HG02763 (cell line): Measurements from ENCODE around the gene PRTG.
"Not testable (repeated sequence)": the region's sequence is repeated elsewhere in the genome, so short reads cannot be mapped to it uniquely, and the experiment has no call there.

Source experiments
- ATAC-seq: cut with Tn5 transposase; IDR thresholded peaks from one replicate; pipeline ENCODE4 v1.9.1; 2021; ENCODE audit warnings: mild to moderate bottlenecking, moderate library complexity; ENCODE audit not compliant: unreplicated experiment

PRTG gene

DNA sequence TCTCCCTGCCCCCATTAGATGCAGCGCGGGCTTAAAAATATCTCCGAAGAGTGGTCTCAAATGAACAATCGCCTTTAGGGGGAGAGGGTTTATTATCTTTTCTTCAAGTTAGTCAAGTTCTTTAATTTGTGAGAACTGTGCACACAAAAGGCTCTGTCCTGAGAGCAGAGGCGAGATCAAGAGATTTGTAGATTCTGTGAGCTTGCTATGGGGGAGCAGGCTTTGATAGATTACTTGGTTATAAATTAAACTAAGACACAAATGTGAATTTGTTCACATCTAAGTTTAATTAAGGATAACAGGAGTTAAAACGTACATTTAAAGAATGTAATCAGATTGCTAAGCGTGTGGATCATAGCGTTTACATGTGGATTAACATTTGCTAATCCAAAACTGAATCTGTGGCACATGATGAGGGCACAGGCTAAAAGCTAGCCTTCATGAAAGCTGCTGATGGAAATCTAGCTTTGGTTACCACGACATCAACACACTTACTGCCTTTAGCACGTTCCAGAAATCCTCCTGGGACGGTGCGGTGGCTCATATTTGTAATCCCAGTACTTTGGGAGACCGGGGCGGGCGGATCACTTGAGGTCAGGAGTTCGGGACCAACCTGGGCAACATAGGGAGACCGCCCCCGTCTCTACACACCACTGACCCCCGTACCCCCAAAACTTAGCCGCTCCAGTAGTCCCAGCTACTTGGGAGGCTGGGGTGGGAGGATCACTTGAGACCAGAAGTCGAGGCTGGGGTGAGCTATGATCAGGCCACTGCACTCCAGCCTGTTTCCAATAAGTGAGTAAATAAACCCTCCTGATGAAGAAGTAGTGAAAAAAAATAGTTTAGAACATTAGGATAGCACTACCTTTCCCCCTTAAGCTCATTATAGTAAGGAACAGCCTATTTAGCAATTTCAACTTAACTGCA is 1.0 kb upstream of the PRTG start:
- no peak for ATAC-seq

DNA sequence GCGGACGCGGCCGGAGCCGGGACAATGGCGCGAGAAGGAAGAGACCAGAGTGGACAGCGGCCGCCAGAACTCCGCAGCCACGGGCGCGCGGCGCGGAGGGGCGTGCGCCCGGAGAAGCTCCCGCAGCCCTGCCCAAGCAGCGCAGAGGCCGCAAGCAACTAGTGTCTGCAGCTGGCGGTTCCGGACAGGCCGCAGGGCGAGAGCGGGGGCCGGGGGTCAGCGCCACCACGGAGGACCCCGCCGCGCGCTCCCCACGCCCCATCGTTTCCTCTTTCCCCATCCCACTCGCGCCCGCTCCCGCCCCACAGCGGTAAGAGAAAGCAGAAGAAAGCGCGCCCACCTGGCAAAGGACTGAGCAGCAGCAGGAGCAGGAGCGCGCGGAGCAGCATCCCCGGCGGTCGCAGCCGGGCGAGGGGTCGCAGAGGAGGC is 440 bp downstream of the PRTG start:
- no peak for ATAC-seq

DNA sequence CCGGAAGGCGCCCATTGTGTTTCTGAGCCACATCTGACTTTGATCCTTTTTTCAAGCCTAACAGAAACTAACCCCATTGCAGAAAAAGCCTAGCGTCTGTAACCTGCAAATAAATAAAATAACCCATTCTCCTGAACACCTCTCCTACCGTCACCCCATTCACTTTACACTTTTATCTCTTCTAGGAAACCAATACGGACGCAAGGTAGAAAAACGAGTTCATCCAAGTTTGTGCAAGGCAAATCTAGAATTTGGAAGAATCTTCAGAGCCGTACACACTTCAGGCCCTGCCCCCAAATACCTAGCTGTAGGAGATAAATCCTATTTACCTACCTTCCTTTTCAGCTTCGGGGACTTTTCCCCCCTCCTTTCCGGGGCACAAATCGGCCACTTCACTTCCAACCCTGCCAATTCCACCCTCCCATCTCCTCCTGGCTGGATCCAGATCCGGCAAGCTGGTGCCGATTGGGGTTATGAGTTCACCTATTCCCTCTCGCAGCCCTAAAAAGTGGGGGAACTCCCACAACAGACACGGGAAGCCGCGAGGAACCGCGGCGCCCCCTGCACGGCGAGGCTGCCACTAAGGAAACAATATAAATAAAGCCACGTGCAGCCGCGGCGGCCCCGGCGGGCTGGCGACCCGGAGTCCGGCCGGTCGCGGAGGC is 987 bp downstream of the PRTG start:
- no peak for ATAC-seq

DNA sequence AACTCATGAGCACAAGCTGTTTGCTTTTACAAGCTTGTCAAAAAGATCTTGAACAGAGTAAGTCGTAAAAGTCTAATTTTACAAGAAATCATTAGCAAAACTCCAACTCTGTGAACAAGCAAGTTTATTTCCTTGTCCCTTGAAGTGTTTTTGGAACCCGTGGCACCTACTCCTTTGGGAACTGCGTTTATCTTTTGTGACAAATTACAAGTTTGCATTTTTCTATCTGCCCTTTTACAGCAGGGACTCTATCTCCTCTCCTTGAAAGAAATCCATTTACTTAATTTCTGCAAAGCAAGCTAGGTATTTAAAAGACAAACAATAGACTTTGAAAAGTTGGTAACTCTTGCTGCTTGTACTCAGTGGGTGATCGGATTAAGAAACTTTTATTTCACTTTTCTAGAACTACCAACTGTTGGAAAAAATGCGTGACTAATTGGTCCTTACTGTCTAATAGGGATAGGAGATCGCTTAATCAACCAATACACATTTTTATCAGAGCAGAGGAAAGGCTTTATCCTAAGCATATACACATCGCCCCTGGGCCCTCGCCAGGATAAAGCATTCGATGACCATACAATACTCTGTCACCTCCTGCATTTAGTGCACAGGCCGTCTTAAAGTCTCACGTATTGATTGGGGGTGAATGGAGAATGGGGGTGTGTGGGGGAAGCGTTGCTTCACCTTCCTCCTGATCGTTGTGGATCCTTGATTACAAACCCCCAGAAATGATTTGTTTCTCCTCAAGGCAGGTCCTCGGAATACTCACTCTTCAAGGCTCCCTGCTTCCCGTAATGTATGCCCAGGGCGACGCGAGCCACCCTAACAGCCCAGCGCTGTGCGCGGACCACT is 1.7 kb downstream of the PRTG start:
- ATAC-seq, result no peak

DNA sequence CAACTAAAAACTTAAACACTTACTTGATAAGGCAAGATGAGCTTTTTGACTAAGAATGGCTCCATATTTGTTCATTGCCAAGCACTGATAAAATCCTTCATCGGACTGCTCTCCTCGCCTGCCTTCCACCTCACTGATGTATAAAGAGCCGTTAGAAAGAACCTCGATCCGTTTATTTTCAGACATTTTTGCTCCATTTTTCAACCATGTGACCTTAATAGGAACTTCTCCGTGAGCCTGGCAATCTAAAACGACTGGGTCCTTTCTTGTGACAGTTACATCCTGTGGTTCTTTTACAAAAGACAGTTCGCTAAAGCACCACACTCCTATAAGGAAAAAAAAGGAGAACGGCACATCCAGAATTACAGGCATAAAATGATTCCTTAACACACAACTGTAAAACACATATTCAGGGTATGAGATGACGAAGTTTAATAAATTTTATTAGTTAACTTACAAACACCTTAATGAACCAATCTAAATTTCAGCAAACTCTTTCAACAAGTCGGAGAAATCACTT is 2.5 kb downstream of the PRTG start:
- ATAC-seq, result no peak

DNA sequence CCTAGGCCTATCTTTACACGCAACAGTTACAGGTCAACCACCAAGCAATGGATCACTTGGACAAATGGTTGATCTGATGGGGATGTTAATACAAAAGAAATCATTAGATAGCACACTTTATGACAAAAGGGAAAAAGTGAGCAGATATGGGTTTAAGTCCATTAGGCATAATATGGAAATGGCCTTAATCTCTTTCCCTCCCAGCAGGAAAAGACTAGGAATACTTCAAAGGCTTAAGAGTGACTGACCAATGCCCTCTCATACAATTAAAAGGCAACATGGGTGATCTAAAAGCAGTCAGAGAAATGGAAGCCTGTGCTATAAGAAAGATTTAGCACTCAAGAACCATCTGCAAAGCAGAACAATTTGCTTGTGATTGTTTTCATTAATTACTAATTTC is 3.3 kb downstream of the PRTG start:
- ATAC-seq, result no peak

DNA sequence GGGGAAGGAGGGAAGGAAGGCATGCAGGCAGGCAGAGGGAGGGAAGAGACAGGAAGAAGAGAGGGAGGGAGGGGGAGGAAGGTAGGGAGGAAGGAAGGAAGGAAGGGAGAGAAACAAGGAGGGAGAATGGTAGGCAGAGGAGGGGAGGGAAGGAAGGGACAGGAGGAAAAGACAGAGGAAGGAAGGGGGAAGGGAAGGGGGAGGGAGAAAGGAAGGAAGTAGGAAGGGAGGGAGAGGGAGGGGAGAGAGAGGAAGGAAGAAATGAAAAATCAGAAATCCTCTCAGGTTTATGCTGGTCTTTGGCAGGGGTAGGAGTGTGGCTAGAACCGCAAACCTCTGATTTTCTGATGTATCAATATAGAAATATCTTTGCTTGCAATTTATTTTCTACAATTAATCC is 4.2 kb downstream of the PRTG start:
- no peak for ATAC-seq

DNA sequence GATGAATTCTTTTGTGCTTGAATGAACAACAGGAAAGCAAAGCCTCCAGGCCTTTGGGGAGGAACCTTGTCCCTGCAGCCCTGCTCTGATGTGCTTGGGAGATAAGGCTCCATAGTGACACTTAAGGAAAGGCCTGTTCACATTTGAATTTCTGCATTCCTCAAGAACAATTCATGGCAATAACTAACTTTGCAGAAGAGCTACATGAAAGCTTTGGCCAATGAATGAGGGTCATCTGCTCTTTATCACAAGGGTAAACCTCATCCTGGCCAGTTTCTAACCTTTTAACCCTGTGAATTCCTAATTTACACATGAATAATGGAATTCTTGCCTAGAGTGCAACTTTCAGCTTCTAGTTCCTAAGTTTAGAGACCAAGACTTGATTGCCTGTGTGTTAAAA is 5.6 kb downstream of the PRTG start:
- ATAC-seq, result no peak

DNA sequence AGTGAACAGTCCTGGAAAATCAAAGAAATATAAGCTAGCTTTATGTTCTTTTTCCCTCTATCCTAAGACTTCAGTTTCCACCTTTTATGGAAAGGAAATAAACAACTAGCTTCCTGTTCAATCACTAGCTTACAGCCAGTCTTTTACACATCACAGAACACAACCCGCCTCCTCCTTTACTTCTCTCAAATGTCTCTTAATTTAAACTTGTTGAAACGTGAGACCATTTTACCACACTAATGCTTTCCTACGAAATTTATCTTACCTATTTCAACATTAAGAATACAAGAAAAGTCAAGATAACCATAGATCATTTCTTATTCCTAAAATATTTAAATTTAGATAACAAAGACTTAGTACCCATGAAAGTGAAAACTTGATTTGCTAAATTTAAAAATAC is 6.2 kb downstream of the PRTG start:
- no peak for ATAC-seq

DNA sequence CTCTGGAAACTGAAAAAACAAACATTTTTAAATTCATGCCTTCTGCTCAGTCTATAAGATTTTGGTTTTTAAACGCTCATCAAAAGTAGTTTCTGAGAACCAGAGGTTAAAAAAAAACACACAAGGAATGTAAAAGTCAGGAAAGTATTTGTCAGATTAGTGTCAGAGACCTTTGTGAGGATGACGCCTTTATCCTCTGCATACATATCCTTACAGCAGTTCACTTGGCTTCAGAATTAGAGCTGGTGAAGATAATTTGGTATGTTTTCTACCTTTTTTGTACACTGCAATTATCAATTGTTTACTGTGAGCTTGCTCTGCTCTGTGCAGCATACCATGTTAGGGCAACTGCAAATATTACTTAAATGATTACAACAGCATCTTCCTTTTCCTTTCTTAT is 8.3 kb downstream of the PRTG start:
- ATAC-seq, result no peak

DNA sequence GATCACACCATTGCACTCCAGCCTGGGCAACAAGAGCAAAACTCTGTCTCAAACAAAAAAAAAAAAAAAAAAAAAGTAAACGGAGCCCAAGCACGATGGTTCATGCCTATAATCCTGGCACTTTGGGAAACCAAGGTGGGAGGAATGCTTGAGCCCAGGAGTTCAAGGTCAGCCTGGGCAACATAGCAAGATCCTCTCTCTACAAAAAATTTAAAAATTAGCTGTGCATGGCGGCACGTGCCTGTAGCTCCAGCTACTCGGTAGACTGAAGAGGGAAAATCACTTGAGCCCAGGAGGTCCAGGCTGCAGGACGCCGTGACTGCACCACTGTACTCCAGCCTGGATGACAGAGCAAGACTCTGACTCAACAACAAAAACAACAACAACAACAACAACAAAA is 9.5 kb downstream of the PRTG start:
- ATAC-seq, result not testable (repeated sequence)

DNA sequence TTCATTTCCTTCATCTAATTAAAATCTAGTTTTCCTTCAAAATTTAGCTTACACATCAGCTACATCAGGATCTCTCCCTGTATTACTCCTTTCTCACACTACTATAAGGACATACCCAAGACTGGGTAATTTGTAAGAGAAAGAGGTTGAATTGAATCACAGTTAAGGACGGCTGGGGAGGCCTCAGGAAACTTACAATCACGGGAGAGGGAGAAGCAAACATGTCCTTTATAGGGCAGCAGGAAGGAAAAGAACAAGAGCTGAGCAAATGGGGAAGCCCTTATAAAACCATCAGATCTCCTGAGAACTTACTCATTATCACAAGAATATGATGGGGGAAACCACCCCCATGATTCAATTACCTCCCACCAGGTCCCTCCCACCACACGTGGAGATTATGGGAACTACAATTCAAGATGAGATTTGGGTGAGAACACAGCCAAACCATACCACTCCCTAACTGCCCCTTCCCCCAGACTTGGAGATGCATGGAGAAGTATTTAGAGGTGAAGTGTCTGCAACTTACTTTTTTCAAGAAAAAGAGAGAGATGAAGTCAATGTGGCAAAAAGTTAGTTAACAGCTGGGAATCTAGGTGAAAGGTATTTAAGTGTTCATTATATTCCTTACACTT is 21.3 kb downstream of the PRTG start:
- no peak for ATAC-seq

DNA sequence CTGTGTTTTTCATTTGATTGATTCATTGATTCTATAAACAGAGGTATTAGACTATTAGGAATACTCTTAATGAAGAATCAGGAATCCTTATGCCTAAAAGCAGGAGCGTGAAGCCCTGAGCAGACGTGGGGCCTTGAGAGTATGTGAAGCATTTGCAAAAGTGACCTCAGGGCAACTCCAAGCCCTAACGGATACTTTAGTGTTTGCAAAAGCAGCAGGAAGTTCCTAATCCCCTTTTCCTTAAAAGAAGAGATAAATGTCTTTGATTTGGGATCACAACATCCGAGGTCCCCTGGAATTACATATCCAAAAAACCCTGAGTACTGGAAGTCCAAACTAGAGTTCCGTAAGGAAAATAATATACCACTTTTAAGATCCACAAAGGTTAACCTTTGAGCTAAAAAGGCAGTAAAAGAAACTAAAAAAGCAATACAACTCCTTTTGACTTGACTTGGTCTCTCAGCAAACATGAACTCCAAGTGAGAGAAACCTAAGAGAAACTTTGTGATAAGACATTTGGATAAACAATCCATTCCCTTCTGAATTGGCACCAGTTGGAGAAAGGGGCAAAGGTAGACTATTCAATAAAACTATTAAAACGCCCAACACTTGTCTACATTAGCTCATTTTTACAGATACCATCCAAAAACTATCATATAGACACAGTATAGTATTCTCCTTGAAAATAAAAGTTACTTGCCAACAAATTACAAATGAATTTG is 27.4 kb downstream of the PRTG start:
- no peak for ATAC-seq

DNA sequence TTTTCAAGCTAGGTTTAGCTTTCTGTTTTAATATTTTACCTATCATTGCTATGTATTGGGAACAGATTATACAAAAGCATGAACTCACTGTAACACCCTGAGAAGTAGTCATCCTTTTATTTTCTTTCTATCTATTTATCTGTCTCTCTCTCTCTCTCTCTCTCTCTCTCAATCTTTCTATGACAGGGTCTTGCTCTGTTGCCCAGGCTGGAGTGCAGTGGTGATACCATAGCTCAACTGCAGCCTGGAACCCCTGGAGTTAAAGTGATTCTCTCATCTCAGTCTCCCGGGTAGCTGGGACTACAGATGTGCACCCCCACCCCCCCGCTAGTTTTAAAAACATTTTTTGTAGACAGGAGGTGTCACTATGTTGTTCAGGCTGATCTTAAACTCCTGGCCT is 28.9 kb downstream of the PRTG start:
- ATAC-seq, result no peak

DNA sequence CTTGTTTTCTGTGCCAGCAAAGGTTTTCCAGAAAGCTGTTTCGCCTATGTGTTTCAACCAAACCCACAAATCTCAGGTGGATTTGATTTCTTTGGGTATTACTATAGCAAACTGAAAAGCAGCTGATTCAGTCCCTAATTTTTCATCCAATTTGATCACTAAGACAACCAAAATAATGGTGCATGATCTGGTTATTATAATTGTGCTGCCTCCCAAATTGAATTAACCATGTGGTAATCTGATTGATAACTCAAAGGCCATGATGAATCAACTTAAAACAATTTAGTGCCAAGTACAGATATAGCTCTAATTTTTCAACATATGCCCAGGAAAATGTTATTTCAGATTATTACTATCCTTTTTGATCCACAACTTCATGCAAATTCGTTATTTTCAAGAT is 30.6 kb downstream of the PRTG start:
- no peak for ATAC-seq

DNA sequence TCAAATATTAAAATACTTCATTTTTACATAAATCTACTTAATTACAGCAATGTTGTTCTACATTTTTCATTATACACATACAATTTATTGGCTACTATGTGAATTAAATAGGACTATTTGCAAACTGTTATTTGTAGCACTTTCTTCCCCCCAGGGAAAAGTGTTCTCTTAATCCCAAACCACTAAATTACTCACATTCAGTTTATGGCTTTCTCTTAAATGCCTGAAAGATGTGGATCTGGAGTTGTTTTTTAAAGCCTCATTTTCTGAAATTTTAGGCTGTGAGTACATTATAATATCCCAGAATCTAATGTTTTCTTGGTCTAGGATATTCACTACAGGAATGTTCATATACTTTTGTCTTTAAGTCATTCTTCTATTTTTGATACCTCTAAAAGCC is 32.7 kb downstream of the PRTG start:
- no peak for ATAC-seq

DNA sequence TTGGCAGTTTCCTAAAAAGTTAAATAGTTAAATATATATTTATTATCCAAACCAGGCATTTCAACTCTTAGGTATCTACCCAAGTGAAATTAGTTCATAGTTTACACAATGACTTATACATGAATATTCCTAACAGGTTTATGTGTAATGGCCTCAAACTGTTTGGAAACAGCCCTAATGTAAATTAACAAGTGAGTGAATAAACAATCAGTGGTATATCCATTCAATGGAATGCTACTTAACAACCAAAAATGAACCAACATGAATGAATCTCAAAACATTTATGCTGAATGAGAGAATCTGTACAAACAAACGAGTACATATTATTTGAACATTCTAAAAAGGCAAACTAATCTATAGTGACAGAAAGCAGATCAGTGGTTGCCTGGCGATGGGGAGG is 33.5 kb downstream of the PRTG start:
- no peak for ATAC-seq

DNA sequence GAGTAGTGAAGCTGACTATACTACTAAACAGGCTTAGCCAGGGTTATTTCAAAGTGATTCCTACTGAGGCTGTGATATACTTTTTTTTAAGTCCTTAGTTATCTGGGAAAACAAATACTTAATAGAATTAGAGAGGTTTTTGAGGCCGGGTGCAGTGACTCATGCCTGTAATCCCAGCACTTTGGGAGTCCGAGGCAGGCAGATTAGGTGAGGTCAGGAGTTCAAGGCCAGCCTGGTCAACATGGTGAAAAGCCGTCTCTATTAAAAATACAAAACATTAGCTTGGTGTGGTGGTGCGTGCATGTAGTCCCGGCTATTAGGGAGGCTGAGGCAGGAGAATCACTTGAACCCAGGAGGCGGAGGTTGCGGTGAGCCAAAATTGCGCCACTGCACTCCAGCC is 34.2 kb downstream of the PRTG start:
- ATAC-seq, result no peak

DNA sequence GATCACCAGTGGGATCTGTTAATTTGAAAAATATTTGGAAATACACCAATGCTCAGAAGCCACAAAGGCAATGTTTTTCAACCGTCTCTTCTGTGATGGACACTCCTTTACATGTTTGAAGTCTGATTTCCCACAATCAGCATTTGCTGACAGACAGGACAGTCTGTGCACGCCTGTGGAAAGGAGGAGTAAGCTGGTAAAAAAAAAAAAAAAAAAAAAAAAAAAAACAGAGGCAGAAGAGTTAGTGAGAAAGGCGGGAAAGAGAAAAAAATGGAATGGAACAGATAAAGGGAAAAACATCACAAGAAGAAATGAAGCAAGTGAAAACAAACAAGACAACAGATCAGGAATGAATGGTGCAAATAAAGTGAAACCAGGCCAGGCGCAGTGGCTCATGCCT is 35.0 kb downstream of the PRTG start:
- no peak for ATAC-seq

DNA sequence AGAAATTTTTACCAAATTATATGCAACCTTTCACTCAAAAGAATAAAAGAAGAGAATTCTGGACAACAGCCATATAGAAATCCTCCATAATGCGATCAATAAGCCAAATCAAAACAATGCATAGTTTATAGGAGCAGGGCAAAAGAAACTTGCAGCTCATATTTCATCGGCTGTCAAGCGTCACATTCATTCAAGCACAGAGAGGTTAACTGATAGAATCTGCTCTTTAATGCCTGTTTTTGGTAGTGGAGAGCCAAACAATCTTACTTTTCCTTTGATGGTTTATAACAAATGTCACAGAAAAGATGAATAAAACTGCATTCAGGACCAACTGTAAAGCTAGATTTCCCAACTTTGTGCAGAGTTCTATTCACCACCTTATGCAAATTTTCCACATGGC is 35.4 kb downstream of the PRTG start:
- no peak for ATAC-seq
